Measurements from ENCODE around the gene HSD3B7.

DNA sequence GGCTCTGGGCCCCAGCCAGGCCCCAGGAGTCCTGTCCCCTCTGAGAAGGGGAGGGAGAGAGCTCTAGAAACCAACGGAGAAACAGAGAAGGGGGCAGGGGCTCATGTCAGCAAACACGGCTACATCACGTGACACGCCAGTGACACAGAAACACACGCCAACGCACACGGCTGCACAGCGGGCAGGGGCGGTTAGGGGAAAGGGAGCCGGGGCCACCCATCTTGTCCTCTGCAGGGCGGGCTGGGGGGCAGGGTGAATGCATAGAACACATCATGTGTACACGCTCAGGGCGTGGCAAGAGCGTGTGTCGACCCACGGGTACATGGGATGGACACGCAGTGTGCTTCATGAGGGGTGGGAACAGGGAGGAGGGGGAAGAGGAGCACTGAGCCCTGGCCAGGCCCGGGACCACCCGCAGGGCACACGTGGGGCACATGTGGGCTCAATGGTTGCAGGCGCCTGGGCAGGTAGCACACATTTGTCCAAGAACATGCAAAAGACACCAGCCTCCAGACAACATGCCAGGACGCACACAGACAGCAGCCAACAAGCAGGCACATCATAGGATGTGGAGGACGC, 4.6 kb downstream of the HSD3B7 start:
- no peak for TF ChIP-seq TAF1 (IDR thresholded peaks at IDR 0.05; ENCODE audit: borderline replicate concordance, insufficient read depth, low read length)
- no peak for TF ChIP-seq POLR2AphosphoS5 (IDR thresholded peaks at IDR 0.05; ENCODE audit: low read depth, low read length)
- TF ChIP-seq, protein P1, sequence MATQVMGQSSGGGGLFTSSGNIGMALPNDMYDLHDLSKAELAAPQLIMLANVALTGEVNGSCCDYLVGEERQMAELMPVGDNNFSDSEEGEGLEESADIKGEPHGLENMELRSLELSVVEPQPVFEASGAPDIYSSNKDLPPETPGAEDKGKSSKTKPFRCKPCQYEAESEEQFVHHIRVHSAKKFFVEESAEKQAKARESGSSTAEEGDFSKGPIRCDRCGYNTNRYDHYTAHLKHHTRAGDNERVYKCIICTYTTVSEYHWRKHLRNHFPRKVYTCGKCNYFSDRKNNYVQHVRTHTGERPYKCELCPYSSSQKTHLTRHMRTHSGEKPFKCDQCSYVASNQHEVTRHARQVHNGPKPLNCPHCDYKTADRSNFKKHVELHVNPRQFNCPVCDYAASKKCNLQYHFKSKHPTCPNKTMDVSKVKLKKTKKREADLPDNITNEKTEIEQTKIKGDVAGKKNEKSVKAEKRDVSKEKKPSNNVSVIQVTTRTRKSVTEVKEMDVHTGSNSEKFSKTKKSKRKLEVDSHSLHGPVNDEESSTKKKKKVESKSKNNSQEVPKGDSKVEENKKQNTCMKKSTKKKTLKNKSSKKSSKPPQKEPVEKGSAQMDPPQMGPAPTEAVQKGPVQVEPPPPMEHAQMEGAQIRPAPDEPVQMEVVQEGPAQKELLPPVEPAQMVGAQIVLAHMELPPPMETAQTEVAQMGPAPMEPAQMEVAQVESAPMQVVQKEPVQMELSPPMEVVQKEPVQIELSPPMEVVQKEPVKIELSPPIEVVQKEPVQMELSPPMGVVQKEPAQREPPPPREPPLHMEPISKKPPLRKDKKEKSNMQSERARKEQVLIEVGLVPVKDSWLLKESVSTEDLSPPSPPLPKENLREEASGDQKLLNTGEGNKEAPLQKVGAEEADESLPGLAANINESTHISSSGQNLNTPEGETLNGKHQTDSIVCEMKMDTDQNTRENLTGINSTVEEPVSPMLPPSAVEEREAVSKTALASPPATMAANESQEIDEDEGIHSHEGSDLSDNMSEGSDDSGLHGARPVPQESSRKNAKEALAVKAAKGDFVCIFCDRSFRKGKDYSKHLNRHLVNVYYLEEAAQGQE (IDR thresholded peaks at IDR 0.05; ENCODE audit: insufficient read depth in 1 of 2, low read depth in 2 of 2, low read length in 2 of 2) = no peak
- no peak for TF ChIP-seq SIN3A (IDR thresholded peaks at IDR 0.05; ENCODE audit: borderline replicate concordance, insufficient read depth, low read length)

Data from PFSK-1 (cell line).